Measurements from ENCODE around the gene MEN1.

MEN1 gene

DNA sequence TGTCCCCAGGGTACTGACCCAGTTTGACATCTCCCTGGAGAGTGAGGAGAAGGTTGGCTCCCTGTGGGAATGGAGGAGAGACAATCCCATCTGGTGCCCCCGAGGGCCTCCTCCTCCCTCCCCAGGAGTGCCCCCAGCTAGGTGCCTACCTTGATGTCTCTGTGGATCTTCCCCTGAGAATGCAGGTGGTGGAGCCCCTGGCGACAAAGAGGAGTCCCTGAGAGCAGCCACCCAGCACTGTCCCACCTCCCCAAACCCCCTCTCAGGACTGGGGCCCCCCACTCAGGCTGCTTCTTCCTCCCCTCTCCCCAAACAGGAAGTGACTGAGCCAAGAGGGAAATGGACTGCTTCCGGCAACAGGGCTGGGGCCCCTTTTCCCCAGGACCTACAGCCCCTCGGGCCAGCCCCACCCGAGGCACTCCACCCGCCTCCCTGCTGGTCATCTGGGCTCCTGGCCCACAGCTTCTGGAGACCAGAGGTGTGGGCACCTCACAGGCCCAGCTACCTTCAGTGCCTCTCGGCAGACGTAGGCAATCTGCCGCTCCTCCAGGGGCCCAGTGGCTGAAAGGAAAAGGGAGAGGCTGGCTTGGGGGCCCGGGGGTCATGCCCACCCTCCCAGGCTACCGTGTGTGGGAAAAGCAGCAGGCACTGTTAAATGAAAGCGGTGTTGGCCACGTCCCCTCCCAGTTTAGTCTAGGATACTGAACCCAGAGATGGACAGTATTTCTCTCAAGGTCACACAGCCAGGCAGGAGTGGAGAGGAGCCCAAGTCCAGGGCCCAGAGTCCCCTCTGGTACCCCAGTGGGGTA, 8.6 kb downstream of the MEN1 start:
- DNase-seq (ENCODE audit: low read depth): no peak

GRCh38 chr11:64801158-64801464, 9.2 kb downstream of the MEN1 start:
- DNase-seq (ENCODE audit: low read depth): no peak

GRCh38 chr11:64800303-64801157, 9.8 kb downstream of the MEN1 start:
- no peak for DNase-seq (ENCODE audit: low read depth)

DNA sequence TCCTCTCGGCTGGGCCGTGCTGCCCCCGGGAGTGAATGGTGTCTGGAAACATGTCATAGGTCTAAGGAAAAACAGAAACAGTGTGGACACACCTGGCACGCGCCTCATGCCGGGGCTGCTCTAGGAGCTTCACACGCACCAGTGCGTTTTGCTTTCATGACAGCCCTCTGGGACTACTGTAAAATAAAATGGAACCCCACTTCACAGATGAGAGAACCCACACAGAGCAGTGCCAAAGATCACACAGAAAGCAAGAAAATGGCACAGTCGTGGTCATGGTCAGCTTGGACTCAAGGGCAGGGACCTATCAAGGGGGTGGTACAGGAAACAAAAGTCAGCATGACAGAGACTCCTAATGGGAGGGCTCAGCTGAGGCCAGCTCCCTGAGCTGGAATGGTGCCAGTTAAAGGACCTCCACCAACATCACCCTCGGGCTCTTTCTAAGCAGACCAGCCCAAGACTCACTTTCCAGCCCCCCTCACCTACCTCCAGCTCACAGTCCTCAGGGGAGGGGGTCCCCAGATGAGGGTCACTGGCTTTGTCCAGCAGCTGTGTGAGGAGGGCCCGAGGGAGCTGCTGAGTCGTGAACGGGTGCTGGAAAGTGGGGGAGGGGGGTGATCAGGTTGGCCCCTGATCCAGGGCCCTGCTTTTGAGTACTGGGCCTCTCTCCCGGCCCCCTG, 10.6 kb downstream of the MEN1 start:
- DNase-seq (ENCODE audit: low read depth): no peak

GRCh38 chr11:64799256-64799622, 11.1 kb downstream of the MEN1 start:
- no peak for DNase-seq (ENCODE audit: low read depth)

GRCh38 chr11:64796757-64797541, 13.4 kb downstream of the MEN1 start:
- no peak for DNase-seq (ENCODE audit: low read depth)

DNA sequence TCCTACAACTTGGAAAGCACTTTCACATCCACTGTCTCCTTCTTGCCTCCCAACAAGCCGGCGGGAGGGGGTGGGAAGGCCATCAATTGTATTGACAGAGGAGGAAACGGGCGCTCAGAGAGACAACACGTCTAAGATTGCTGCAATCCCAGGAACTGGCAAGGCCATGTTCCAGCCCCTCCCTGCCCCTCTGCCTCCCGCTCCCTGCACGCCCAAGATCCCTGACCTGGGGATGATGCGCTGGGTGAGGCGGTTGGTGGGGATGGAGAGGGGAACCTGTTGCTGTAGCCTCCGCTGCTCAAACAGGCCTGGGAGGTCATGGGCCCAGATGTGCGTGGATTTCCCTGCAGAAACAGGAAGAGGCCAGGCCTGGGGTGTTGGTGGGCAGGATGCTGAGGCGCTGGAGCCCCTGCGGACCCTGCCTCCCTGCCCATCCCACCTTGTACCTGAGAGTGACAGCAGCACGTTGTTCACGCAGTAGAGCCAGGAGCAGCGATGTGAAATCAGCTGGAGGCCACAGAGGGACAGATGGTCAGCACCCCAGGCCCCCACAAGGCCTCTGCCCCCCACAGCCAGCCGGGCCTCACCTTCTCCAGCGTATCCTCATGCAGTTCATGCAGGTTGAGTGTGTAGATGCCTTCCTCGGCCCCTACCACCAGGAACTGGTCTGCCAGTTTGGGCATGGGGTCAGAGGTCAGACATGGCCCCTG, 14.1 kb downstream of the MEN1 start:
- no peak for DNase-seq (ENCODE audit: low read depth)

- no peak for DNase-seq (ENCODE audit: low read depth)
Observed at GRCh38 chr11:64794526-64794925, 15.8 kb downstream of the MEN1 start.

DNA sequence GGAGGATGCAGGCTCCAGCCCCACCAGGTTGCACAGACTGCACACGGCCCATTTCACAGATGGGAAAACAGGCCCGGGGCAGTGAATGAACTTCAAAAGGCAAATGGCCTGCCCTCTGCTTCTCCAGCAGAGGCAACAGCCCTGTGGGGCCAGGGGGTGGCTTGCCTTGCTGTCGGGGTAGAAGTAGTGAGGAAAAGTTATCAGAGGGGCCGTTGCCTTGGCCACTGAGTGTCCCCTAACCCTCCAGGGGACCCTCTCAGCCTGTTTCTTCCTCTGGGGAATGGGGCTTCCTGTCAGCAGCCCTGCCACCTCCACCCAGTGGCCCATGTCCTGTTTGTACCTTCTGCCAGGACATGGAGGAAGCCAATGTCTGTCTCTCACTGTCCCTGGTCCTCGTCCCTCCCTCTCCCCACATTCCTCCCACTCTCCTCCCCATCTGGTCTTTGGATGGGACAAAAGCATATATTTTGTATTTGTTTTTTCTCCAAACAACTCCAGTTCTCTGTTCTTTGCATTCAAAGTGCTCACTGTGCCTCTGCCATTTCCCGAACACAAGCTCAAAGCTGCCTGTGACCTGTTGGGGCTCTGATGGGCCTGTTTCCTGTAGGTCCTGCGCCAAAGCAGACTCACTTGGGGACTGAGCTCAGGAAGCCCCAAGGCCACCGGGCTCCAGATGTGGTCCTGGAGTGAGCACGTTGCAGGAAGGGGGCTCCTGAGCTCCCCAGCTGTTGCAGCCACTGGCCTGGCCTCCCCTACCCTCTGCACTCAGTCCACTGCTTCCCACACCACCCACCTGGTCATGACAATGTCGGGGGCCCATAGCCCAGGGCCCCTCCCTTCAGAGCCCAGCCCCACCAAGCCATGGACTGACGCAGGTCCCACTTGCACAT, 16.8 kb downstream of the MEN1 start:
- no peak for DNase-seq (ENCODE audit: low read depth)

- DNase-seq (ENCODE audit: low read depth): no peak
Observed at GRCh38 chr11:64792482-64792881, 17.9 kb downstream of the MEN1 start.

GRCh38 chr11:64791781-64792291, 18.5 kb downstream of the MEN1 start:
- DNase-seq (ENCODE audit: low read depth): no peak

DNA sequence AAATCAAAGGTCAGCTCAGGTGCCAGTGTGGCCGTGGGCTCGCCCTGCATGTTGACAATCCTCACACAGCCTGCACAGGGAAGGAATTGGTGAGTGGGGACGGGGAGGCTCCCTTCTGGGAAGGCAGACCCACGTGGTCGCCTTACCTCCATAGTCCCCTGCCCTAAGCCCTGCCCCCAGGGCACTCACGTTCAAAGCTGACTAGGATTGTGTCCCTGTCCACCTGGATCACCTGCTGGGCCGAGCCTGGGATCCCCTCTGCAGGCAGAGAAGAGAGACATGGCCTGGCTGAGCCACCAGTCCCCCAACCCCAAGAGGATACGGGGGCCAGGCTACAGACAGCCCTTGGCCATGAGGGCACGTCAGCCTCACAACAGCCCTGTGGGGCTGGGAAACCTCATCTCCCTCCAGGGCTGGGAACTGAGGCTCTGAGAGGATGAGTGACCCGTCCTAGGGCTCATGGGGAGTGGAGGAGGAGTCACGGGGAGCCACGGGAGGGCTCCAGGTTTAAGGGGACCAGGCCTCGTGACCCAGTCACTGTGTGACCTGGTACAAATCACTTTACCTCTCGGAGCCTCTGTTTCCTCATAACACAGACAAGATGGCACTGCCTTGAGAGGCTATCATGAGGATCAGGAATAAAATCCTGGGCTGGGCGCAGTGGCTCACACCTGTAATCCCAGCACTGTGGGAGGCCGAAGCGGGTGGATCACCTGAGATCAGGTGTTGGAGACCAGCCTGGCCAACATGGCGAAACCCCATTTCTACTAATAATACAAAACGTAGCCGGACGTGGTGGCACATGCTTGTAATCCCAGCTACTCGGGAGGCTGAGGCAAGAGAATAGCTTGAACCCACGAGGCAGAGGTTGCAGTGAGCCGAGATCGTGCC, 19.9 kb downstream of the MEN1 start:
- DNase-seq (ENCODE audit: low read depth): no peak

GRCh38 chr11:64789331-64790204, 20.8 kb downstream of the MEN1 start:
- DNase-seq (ENCODE audit: low read depth): no peak

- no peak for DNase-seq (ENCODE audit: low read depth)
Observed at GRCh38 chr11:64788321-64789215, 21.8 kb downstream of the MEN1 start.

GRCh38 chr11:64787526-64788320, 22.6 kb downstream of the MEN1 start:
- peak; percentile 37 for DNase-seq (ENCODE audit: low read depth)

- no peak for DNase-seq (ENCODE audit: low read depth)
Observed at GRCh38 chr11:64786308-64786707, 24.0 kb downstream of the MEN1 start.

Measured in activated T-helper 1 cell treated with Interleukin-2 at 50 U/mL for 16 hours (primary cell).